ENCODE results near the gene SP140L. TPM values are rescaled to one million over a fixed set of nuclear protein-coding genes. Genes with fewer than 3 reads are reported as not detected.
"Not testable (repeated sequence)": the region's sequence is repeated elsewhere in the genome, so short reads cannot be mapped to it uniquely, and the experiment has no call there.

SP140L gene
- total RNA-seq, 1 experiment from 2014 or later, result 20.3 TPM

GRCh38 chr2:230434677-230435324 is 107.8 kb downstream of the SP140L start:
- no peak for DNase-seq (ENCODE audit: unreplicated experiment)
- intact Hi-C loops (cut with micrococcal nuclease), result no loop called here
- ChIA-PET POLR2A (interaction anchor here (0.6 to 1.3 kb wide), 4 partner anchors 12 to 17 kb away, joined by 3 to 7 read pairs (median 4); no protein-coding TSS in a partner anchor), CTCF (no interaction called here)
- Mint-ChIP-seq H3K27me3 (ENCODE audit: insufficient read depth, unreplicated experiment) (no peaks in the 10 kb centered on the region), H3K4me1 (ENCODE audit: insufficient read depth, unreplicated experiment) (peaks cover 18% of the 10 kb centered on the region), H3K36me3 (ENCODE audit: insufficient read depth, unreplicated experiment) (peaks cover 16% of the 10 kb centered on the region), H3K27ac (ENCODE audit: low read depth, unreplicated experiment) (peak overlapping the region; percentile 14), H3K9me3 (ENCODE audit: unreplicated experiment) (no peaks in the 10 kb centered on the region), H3K4me3 (ENCODE audit: unreplicated experiment) (no peak overlapping the region)
- no TSS peak for BruUV-seq (replicated peaks)
- TF ChIP-seq CTCF (IDR thresholded peaks at IDR 0.05; ENCODE audit: unreplicated experiment), result no peak

- no peak overlapping the region for H3K4me3 Mint-ChIP-seq (ENCODE audit: unreplicated experiment)
- H3K4me1 Mint-ChIP-seq (ENCODE audit: insufficient read depth, unreplicated experiment), result peaks cover 20% of the 10 kb centered on the region
- POLR2A ChIA-PET, result interaction anchor here (0.6 to 0.9 kb wide), 3 partner anchors 13 to 17 kb away, joined by 3 to 4 read pairs (median 3); no protein-coding TSS in a partner anchor
- BruUV-seq (replicated peaks), result no TSS peak
- TF ChIP-seq CTCF (IDR thresholded peaks at IDR 0.05; ENCODE audit: unreplicated experiment), result no peak
- H3K9me3 Mint-ChIP-seq (ENCODE audit: unreplicated experiment), result no peaks in the 10 kb centered on the region
- DNase-seq (ENCODE audit: unreplicated experiment), result no peak
- intact Hi-C loops (cut with micrococcal nuclease), result no loop called here
- CTCF ChIA-PET, result no interaction called here
- H3K36me3 Mint-ChIP-seq (ENCODE audit: insufficient read depth, unreplicated experiment), result peaks cover 12% of the 10 kb centered on the region
- no peak overlapping the region for H3K27ac Mint-ChIP-seq (ENCODE audit: low read depth, unreplicated experiment)
- no peaks in the 10 kb centered on the region for H3K27me3 Mint-ChIP-seq (ENCODE audit: insufficient read depth, unreplicated experiment)
Observed at GRCh38 chr2:230435431-230435830, 108.4 kb downstream of the SP140L start.

GRCh38 chr2:230439121-230439520 is 112.1 kb downstream of the SP140L start:
- H3K27me3 Mint-ChIP-seq (ENCODE audit: insufficient read depth, unreplicated experiment); H3K9me3 Mint-ChIP-seq (ENCODE audit: unreplicated experiment); POLR2A ChIA-PET; DNase-seq (ENCODE audit: unreplicated experiment); H3K4me3 Mint-ChIP-seq (ENCODE audit: unreplicated experiment); intact Hi-C loops (cut with micrococcal nuclease); BruUV-seq (replicated peaks); CTCF ChIA-PET; H3K27ac Mint-ChIP-seq (ENCODE audit: low read depth, unreplicated experiment): not testable (repeated sequence)
- peaks cover 30% of the 10 kb centered on the region for H3K4me1 Mint-ChIP-seq (ENCODE audit: insufficient read depth, unreplicated experiment)
- H3K36me3 Mint-ChIP-seq (ENCODE audit: insufficient read depth, unreplicated experiment), result peaks cover 26% of the 10 kb centered on the region

- Mint-ChIP-seq H3K4me3 (ENCODE audit: unreplicated experiment) (no peak overlapping the region), H3K27ac (ENCODE audit: low read depth, unreplicated experiment) (no peak overlapping the region), H3K27me3 (ENCODE audit: insufficient read depth, unreplicated experiment) (no peaks in the 10 kb centered on the region), H3K9me3 (ENCODE audit: unreplicated experiment) (no peaks in the 10 kb centered on the region), H3K36me3 (ENCODE audit: insufficient read depth, unreplicated experiment) (peaks cover 31% of the 10 kb centered on the region), H3K4me1 (ENCODE audit: insufficient read depth, unreplicated experiment) (peaks cover 25% of the 10 kb centered on the region)
- POLR2A ChIA-PET, result no interaction called here
- no TSS peak for BruUV-seq (replicated peaks)
- no peak for DNase-seq (ENCODE audit: unreplicated experiment)
- CTCF ChIA-PET, result no interaction called here
- intact Hi-C loops (cut with micrococcal nuclease), result no loop called here
- no peak for TF ChIP-seq CTCF (IDR thresholded peaks at IDR 0.05; ENCODE audit: unreplicated experiment)
Observed at GRCh38 chr2:230439590-230439989, 112.6 kb downstream of the SP140L start.
